ENCODE data around the gene PCK1. TPM values are rescaled to one million over a fixed set of nuclear protein-coding genes. Genes with fewer than 3 reads are reported as not detected.

Gene PCK1
- total RNA-seq, 1 experiment from 2014 or later: 0.49 TPM

- no peaks in the 10 kb centered on the region for H3K79me2 ChIP-seq (ENCODE audit: insufficient read depth, low read length)
- BruUV-seq (replicated peaks): no TSS peak
- DNase-seq (ENCODE audit: low read depth, low spot score): peak; percentile 8
- ATAC-seq: peak; percentile 91
- no peaks in the 10 kb centered on the region for H3K27me3 ChIP-seq (ENCODE audit: insufficient read depth, low read length)
- H4K20me1 ChIP-seq (ENCODE audit: insufficient read depth): no peaks in the 10 kb centered on the region
- H3K9me2 ChIP-seq (ENCODE audit: insufficient read depth): no peaks in the 10 kb centered on the region
- H3K4me3 ChIP-seq (replicated peaks in 1 of 2; ENCODE audit: low read depth in 1 of 2, low read length in 2 of 2): no peak overlapping the region
- no peaks in the 10 kb centered on the region for H3K9me3 ChIP-seq (ENCODE audit: control insufficient read depth in 1 of 2, insufficient read depth in 1 of 2, low read depth in 1 of 2, low read length in 2 of 2)
- intact Hi-C loops (cut with micrococcal nuclease): loop anchor here (1.0 to 10.0 kb wide), 4 partner anchors 212 to 1858 kb away; no protein-coding TSS in a partner anchor
- H3K9ac ChIP-seq (ENCODE audit: low read length): no peak overlapping the region
- H2AFZ ChIP-seq (ENCODE audit: low read depth, low read length, poor library complexity, severe bottlenecking): peak overlapping the region; percentile 74
- H3K4me1 ChIP-seq (ENCODE audit: control insufficient read depth in 1 of 2, insufficient read depth in 2 of 2, low read length in 2 of 2): peaks cover 0 to 7% of the 10 kb centered on the region in 2 experiments; a peak in 1 of 4 replicates
- ChIA-PET RAD21 (ENCODE audit: low non-redundant PET in 1 of 2, low total read pairs in 2 of 2, uncharacterized antibody in 2 of 2, unreplicated experiment in 2 of 2) (interaction anchor here in 1 of 2 experiments (1.0 kb wide), 1 partner anchor 25 kb away, joined by 4 read pairs; no protein-coding TSS in a partner anchor), POLR2A (no interaction called here), CTCF (interaction anchor here (0.7 to 1.9 kb wide), 7 partner anchors 11 to 616 kb away, joined by 3 to 7 read pairs (median 5); no protein-coding TSS in a partner anchor)
- TF ChIP-seq SRF (IDR thresholded peaks at IDR 0.05; ENCODE audit: low read depth): no peak
- TF ChIP-seq RAD21 (IDR thresholded peaks at IDR 0.05; ENCODE audit: low read depth): peak; percentile 91
- no peak for TF ChIP-seq ZNF274 (IDR thresholded peaks at IDR 0.05; ENCODE audit: low read depth, low read length)
- TF ChIP-seq CTCF (IDR thresholded peaks at IDR 0.05 in 2 of 3, conservative IDR thresholded peaks at IDR 0.05 in 1 of 3; ENCODE audit: borderline replicate concordance in 1 of 3, insufficient read depth in 1 of 3, low read depth in 2 of 3, low read length in 2 of 3): peak; percentile 84 to 94 (median 91)
- H3K27ac ChIP-seq (ENCODE audit: low read depth, low read length): no peak overlapping the region
- peak overlapping the region; percentile 67 for H3K4me2 ChIP-seq (ENCODE audit: low read length)
- no peaks in the 10 kb centered on the region for H3K36me3 ChIP-seq (ENCODE audit: control insufficient read depth in 1 of 2, insufficient read depth in 2 of 2, low read length in 2 of 2)
These were observed 36.4 kb downstream of the PCK1 start for GRCh38 chr20:57596998-57597939.

All from HCT116 (cell line).